Measurements from ENCODE around the gene ANKMY1.

Gene ANKMY1

DNA sequence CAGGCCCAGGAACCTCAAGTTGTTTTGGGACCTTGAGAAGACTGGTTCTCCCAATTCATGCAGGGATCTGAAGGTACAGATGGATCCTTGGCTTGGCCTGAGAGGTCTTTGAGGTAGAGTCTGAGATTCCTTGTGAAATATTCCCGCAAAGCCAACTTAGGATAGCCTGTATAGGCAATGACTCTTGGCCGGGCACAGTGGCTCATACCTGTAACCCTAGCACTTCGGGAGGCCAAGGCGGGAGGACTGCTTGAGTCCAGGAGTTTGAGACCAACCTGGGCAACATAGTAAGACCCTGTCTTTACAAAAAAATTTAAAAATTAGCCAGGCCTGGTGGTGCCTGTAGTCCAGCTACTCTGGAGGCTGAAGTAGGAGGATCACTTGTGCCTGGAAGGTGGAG is 40.4 kb downstream of the ANKMY1 start:
- no peak for DNase-seq

DNA sequence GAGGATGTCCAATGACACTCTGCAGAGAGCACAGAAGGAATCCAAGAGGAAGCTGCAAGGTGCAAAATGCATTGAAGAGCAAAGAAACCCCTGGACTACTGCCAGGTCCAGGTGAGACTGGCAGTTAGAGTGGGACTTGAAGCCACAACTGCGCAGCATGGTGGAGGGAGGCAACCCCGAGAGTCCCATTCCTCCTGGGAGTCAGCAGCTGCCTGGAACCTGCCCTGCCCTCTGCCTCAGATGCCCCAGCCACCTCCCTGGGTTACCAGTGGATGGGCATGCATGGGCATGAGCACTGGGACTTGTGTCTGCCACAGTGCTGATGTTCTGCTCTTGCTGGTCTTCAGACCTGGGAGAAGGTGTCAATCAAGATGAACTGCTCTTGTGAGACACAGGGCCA is 43.2 kb downstream of the ANKMY1 start:
- DNase-seq, result no peak

- DNase-seq, result peak; percentile 14
Observed at GRCh38 chr2:240513549-240514287, 44.1 kb downstream of the ANKMY1 start.

GRCh38 chr2:240512666-240513535 is 44.9 kb downstream of the ANKMY1 start:
- no peak for DNase-seq

- DNase-seq, result no peak
Observed at GRCh38 chr2:240512109-240512485, 45.7 kb downstream of the ANKMY1 start.

GRCh38 chr2:240511351-240512108 is 46.3 kb downstream of the ANKMY1 start:
- DNase-seq, result no peak

DNA sequence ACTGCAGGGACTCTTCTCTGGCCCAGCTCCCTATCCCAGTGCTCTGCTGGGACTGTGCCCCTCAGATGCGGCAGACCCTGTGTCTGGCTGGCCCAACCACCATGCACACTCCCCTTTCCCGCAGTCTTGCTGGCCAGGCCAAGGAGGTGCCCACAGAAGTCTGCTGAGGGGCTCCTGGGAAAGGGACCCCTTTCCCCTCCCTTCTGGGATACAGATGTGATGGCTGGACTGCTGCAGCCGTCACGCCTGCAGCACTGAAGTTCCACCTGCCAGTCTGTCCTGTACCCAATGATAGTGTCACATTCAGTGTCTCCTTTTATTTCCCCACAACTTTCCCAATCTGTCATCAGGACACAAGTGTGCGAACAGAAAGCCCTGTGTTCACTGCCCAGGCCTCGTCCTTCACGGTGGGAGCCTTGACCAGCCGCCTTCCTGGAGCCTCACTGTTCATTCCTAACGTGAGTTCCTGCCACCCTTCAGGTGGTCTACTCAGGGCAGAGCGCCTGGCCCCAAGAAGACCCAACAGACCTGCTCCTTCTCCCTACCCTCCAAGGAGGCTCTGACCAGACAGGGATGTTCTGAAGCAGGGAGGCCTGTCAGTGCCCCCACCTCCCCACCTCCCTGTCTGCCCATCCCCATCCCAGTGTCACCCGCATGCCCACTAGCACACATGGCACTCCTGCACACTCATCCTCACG is 47.1 kb downstream of the ANKMY1 start:
- no peak for DNase-seq

- DNase-seq, result no peak
Observed at GRCh38 chr2:240509667-240510512, 47.9 kb downstream of the ANKMY1 start.

DNA sequence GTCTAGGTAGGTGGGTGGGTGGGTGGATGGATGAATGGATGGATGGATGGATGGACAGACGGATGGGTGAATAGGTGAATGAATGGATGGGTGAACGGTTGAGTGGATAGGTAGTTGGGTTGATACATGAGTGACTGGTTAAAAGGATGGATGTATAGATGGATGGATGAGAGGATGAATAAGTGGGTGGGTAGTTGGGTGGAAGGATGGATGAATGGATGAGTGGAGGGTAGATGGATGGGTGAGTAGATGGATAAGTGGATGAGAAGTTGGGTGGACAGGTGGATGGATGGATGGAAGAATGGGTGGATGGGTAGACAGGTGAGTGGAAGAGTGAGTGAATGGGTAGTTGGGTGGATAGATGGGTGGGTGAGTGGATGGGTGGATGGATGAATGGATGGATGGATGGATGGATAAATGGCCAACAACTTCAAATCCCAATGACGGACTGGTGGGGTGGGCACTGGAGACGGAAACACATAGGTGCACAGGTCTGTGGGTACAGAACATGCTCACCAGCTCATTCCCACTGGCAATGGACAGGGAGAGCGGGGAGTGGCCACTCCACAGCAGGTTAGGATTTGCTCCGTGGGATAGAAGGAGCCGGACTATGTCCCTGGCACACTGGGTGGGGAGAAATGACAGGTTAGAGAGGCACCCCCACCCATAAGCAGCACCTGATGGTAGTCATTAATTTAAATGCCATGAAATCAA is 48.8 kb downstream of the ANKMY1 start:
- DNase-seq, result no peak

DNA sequence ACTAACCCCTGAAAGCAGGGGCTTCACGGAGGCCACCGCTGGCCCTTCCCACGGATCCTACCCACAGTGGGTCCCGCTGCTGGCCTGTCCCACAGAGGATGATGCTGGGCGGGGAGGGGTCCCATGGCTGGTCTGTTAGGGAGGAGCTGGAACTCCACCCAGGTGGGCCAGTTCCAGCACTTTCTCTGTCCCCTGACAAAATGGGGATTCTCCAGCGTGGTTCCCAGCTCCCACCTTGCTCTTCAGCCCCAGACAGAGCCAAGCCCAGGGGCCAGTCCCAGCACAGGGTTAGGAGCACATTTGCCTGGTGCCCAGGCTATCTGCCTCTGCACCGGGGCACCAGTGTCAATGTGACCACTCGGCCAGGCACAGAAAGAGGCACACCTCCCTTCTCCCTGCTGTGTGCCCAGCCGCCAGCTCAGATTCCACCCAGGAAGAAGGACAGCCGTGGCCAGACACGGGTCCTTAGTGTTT is 50.0 kb downstream of the ANKMY1 start:
- no peak for DNase-seq

- DNase-seq, result no peak
Observed at GRCh38 chr2:240507060-240507777, 50.6 kb downstream of the ANKMY1 start.

DNA sequence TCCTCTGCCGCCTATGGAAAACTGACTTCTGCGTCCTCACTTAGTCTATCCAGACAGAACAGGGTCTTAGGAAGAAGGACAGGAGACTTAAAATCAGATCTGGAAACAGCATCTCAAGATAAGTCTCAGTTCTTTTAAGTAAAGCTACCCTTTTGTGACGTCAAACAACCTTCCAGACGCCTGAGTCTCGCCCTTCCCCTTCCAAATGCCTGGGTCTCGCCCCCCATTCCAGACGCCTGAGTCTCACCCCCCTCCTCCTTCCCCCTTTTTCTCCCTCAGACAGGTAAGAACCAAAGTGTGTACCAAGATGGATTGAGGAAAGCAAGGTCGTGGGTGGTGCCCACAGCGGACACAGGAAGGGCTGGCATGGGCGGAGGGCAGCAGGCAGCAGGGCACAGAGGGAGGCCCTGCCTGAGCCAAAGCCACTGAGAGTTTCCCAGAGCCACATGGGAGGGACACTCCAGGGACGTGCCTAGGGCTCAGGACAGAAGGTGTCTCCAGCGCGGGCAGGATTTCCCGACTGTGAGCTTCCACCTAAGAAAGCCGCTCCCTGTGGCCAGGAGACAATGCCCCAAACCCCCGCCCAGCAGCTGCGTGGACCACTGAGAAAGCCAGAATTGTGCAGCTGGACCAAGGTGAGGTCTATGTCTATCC is 51.3 kb downstream of the ANKMY1 start:
- no peak for DNase-seq

GRCh38 chr2:240505910-240506309 is 51.9 kb downstream of the ANKMY1 start:
- no peak for DNase-seq

GRCh38 chr2:240503848-240504247 is 53.9 kb downstream of the ANKMY1 start:
- no peak for DNase-seq

- DNase-seq, result no peak
Observed at GRCh38 chr2:240503375-240503774, 54.4 kb downstream of the ANKMY1 start.

DNA sequence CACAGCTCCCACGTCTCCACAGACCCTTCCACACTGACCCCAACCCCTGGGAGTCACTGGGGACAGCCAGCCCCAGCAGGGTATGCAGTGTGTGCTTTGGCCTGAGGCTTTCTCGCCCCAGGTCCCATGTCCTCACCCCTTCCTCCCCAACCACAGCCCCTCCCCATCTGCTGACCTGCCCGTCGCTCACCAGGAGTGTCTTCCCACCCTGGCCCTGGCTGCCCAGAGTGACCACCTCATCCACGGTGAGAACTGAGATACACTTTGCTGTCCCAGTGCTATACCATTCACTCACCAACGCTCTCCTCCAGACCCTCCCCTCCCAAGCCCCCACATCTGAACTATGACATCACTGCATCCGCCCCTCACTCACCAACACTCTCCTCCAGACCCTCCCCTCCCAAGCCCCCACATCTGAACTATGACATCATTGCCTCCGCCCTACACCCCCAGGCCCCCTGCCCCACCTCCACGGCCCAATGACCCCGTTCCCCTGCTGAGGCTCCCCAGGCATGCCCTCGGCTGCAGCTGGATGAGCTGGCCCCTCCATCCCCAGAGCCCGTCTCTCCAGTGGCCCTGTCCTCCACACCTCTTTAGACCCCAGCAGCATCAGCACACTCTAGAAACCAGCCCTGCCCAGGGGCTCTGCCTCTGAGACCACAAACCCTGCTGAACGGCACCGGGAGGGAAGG is 55.2 kb downstream of the ANKMY1 start:
- DNase-seq, result no peak

GRCh38 chr2:240502059-240502429 is 55.7 kb downstream of the ANKMY1 start:
- DNase-seq, result no peak

- DNase-seq, result no peak
Observed at GRCh38 chr2:240501531-240501991, 56.2 kb downstream of the ANKMY1 start.

Data from GOT3 (cell line).